ENCODE data around the gene GLRX5.

GLRX5 gene

DNA sequence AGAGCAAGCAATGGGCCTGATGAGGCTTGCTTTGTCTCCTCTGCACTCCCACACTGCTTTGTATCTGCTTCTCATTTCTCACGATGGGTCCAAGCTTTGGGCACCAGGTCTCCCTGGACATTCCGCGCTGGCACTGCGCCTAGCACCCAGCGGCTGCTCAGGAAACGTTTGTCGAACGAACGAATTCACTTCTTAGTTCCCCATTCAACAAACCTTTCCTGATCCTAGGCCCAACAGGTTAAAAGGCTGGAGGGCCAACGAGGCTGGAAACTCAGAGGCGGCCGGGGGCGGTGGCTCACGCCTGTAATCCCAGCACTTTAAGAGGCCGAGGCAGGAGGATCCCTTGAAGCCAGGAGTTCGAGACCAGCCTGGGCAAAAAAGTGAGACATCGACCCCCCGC is 1.0 kb upstream of the GLRX5 start:
- H3K4me3 ChIP-seq (ENCODE audit: low read depth, low read length) = peak overlapping the region; percentile 83
- DNase-seq (ENCODE audit: low read depth) = no peak

DNA sequence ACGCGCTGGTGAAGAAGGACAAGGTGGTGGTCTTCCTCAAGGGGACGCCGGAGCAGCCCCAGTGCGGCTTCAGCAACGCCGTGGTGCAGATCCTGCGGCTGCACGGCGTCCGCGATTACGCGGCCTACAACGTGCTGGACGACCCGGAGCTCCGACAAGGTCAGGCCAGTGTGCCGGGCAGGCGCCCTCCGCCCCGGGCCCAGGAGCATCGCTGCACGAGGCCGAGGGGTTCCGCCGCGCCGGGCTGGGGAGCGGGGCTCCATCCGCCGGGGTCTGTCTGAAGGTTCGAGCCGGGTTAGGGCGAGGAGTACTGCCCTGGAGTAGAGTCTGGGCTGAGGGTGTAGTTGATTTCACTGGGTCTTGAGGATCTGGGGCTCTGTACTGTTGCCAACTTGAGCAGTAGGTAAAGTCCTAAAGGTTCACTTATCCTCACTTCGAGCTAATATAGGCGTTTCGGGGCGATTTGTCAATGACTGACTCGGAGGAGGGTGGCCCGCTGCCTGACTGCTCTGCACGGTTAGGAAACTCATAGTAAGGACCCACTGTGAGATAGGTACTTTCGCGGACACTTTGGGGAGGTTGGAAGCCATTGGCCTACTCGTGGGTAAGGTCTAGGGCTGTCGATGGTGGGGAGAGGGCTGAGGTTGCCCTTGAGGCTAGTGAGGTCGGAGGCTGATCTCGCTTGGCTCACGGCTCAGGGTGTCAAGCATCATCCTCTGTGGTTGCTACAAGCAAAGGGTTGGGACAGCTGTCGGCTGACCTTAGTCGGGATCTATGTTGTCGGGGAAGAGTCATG is 574 bp downstream of the GLRX5 start:
- TF ChIP-seq, protein P1, sequence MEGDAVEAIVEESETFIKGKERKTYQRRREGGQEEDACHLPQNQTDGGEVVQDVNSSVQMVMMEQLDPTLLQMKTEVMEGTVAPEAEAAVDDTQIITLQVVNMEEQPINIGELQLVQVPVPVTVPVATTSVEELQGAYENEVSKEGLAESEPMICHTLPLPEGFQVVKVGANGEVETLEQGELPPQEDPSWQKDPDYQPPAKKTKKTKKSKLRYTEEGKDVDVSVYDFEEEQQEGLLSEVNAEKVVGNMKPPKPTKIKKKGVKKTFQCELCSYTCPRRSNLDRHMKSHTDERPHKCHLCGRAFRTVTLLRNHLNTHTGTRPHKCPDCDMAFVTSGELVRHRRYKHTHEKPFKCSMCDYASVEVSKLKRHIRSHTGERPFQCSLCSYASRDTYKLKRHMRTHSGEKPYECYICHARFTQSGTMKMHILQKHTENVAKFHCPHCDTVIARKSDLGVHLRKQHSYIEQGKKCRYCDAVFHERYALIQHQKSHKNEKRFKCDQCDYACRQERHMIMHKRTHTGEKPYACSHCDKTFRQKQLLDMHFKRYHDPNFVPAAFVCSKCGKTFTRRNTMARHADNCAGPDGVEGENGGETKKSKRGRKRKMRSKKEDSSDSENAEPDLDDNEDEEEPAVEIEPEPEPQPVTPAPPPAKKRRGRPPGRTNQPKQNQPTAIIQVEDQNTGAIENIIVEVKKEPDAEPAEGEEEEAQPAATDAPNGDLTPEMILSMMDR (IDR thresholded peaks at IDR 0.05; ENCODE audit: control insufficient read depth, extremely low read depth, insufficient read depth) = no peak
- no peak for DNase-seq (ENCODE audit: low read depth)
- peak overlapping the region; percentile 83 for H3K4me3 ChIP-seq (ENCODE audit: low read depth, low read length)

More for the DNA sequence above, 1.0 kb upstream of the GLRX5 start:
- TF ChIP-seq, protein P1 (IDR thresholded peaks at IDR 0.05; ENCODE audit: control insufficient read depth, extremely low read depth, insufficient read depth) = no peak

DNA sequence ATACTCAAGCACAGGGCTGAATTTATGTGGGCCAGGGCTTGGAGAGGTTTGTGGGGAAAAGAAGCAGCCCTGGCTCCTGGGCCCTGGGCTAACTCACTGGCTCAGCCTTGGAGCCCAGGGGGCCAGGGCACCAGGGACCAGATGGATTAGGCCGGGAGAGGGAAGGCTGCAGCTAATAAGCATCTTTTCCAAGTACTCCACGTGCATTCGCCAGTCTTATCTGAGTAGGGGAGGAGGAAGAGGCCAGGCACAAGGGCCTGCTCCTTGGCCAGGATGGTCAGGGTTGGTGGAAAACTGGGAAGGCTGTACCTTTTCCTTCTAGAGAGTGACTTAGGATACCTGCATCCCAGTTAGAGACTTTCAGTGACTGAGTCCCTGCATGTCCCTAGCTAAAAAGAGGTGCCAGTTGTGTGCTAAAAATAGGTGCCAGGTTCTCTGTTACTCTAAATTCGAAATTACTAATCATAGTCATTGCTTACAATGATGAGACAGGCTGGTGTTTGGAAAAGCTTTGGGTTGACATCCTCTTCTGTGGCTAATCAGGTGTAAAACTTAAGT is 1.3 kb downstream of the GLRX5 start:
- peak overlapping the region; percentile 83 for H3K4me3 ChIP-seq (ENCODE audit: low read depth, low read length)
- DNase-seq (ENCODE audit: low read depth) = no peak
- TF ChIP-seq, protein P1 (IDR thresholded peaks at IDR 0.05; ENCODE audit: control insufficient read depth, extremely low read depth, insufficient read depth) = no peak

DNA sequence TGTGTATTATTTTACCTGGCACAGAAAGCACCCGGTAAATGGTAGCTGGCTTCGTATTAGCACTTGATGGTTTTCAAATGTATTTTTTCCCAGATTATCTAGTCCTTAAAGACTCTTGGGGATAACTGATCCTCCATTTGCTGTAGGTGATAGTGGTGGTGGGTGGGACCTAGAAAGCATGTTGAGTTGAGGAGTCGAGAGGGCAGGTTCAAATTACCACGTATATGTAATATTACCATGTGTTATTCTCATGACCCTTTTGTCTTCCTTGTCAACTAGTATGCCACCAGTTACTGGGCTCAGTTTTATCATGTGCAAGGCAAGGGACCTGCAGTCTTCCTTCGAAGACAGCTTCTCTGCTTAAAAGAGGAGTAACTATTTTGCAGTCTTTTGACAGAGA is 1.8 kb downstream of the GLRX5 start:
- no peak for DNase-seq (ENCODE audit: low read depth)
- TF ChIP-seq, protein P1 (IDR thresholded peaks at IDR 0.05; ENCODE audit: control insufficient read depth, extremely low read depth, insufficient read depth) = no peak
- H3K4me3 ChIP-seq (ENCODE audit: low read depth, low read length) = peak overlapping the region; percentile 83

DNA sequence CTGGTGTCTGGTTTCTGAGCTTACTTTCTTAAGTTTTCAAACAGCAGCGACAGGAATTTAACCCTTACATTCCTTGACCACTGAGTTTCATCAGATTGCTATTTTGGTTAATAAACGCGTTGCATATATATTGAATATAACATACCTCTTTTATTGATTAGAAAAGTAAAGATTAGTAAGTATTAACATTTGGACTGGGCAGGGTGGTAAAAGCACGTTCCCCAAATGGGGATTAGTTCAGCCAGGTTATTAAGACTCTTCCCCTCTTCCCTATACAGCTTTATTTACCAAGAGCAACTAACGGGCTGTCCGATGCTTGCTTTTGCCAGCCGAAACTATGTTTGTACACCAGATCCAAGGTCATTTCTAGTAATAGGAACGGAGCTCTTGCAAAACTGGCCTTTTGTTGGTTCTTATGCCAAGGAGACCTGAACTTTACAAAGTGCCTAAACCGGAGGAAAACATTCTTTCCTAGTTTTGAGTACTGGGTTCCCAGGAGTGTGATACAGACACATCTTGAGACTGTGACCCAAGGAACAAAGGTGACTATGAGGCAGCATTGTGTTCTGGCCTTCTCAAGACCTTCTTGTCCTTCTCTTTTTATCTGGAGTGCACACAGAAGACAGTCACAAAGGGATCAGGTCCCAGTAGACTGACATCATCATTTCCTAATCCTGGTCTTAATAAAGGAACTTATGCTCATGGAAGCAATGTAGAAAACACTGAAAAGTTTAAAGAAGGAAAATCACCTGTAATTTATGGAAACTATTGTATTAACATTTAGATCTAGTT is 2.6 kb downstream of the GLRX5 start:
- TF ChIP-seq, protein P1 (IDR thresholded peaks at IDR 0.05; ENCODE audit: control insufficient read depth, extremely low read depth, insufficient read depth) = no peak
- no peak for DNase-seq (ENCODE audit: low read depth)
- peak overlapping the region; percentile 4; the same call in 1 of the 2 replicates for H3K4me3 ChIP-seq (ENCODE audit: low read depth, low read length)

DNA sequence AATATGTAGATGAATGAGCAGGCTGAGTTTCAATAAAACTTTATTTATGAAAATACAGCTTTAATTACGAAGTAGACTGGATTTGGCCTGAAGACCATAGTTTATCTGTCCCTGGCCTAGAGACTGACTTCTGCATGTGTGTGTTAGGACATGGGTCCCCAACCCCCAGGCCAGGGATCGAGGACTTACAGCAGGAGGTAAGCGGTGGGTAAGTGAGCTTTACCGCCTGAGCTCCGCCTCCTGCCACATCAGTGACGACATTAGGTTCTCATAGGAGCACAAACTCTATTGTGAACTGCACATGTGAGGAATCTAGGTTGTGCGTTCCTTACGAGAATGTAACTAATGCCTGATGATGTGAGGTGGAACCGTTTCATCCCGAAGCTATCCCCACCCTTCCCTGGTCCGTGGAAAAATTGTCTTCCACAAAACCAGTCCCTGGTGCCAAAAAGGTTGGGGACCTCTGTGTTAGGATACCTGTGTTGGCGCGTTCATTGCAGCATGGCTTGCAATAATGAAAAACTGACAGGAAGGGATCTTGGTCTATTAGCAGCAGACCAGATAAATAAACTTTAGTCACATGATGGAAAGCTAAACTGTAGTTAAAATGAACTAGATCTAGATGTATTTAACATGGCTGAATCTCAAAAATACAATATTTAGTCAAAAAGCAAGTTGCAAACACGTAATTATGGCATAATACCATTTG is 4.1 kb downstream of the GLRX5 start:
- DNase-seq (ENCODE audit: low read depth) = no peak
- TF ChIP-seq, protein P1 (IDR thresholded peaks at IDR 0.05; ENCODE audit: control insufficient read depth, extremely low read depth, insufficient read depth) = no peak
- no peak overlapping the region for H3K4me3 ChIP-seq (ENCODE audit: low read depth, low read length)

Measured in LNCaP clone FGC (cell line).